GM19452 (cell line): ENCODE measurements around the gene TENT5A.
"Not testable (repeated sequence)": the region's sequence is repeated elsewhere in the genome, so short reads cannot be mapped to it uniquely, and the experiment has no call there.

Experiments
- ATAC-seq: cut with Tn5 transposase; IDR thresholded peaks from one replicate; pipeline ENCODE4 v1.9.1; 2021; ENCODE audit not compliant: unreplicated experiment

Gene TENT5A

GRCh38 chr6:81752084-81752920, at the start of gene TENT5A:
Gene TENT5A (minus strand): TSS chr6:81752681. CDS start chr6:81752141, 540 bp downstream.
- ATAC-seq: peak; percentile 61

GRCh38 chr6:81801489-81801888, 49.0 kb upstream of the TENT5A start:
- no peak for ATAC-seq

- no peak for ATAC-seq
Measured at GRCh38 chr6:81800666-81801065, 48.2 kb upstream of the TENT5A start.

GRCh38 chr6:81799323-81799722, 46.8 kb upstream of the TENT5A start:
- ATAC-seq: no peak

GRCh38 chr6:81797591-81797990, 45.1 kb upstream of the TENT5A start:
- no peak for ATAC-seq

- ATAC-seq: no peak
Measured at GRCh38 chr6:81795890-81796289, 43.4 kb upstream of the TENT5A start.

- no peak for ATAC-seq
Measured at GRCh38 chr6:81793821-81794475, 41.5 kb upstream of the TENT5A start.

GRCh38 chr6:81792826-81793225, 40.3 kb upstream of the TENT5A start:
- no peak for ATAC-seq

- no peak for ATAC-seq
Measured at GRCh38 chr6:81791756-81792155, 39.3 kb upstream of the TENT5A start.

GRCh38 chr6:81790034-81790433, 37.6 kb upstream of the TENT5A start:
- no peak for ATAC-seq

- ATAC-seq: no peak
Measured at GRCh38 chr6:81789291-81789690, 36.8 kb upstream of the TENT5A start.

- ATAC-seq: no peak
Measured at GRCh38 chr6:81788748-81789147, 36.3 kb upstream of the TENT5A start.

GRCh38 chr6:81787313-81788068, 35.0 kb upstream of the TENT5A start:
- no peak for ATAC-seq

- ATAC-seq: no peak
Measured at GRCh38 chr6:81786150-81786549, 33.7 kb upstream of the TENT5A start.

- no peak for ATAC-seq
Measured at GRCh38 chr6:81785377-81785776, 32.9 kb upstream of the TENT5A start.

- ATAC-seq: no peak
Measured at GRCh38 chr6:81783893-81784292, 31.4 kb upstream of the TENT5A start.

- no peak for ATAC-seq
Measured at GRCh38 chr6:81781624-81782023, 29.1 kb upstream of the TENT5A start.

GRCh38 chr6:81777586-81778268, 25.2 kb upstream of the TENT5A start:
- no peak for ATAC-seq

- not testable (repeated sequence) for ATAC-seq
Measured at GRCh38 chr6:81776219-81776618, 23.7 kb upstream of the TENT5A start.

GRCh38 chr6:81774542-81774941, 22.1 kb upstream of the TENT5A start:
- no peak for ATAC-seq

- no peak for ATAC-seq
Measured at GRCh38 chr6:81773887-81774286, 21.4 kb upstream of the TENT5A start.
